ENCODE results near the gene C2orf78. TPM values are rescaled to one million over a fixed set of nuclear protein-coding genes. Genes with fewer than 3 reads are reported as not detected.
A peak's percentile ranks its signal among the peaks of the same experiment; 100 is the strongest.
"Not testable (repeated sequence)": the region's sequence is repeated elsewhere in the genome, so short reads cannot be mapped to it uniquely, and the experiment has no call there.

C2orf78 gene, protein sequence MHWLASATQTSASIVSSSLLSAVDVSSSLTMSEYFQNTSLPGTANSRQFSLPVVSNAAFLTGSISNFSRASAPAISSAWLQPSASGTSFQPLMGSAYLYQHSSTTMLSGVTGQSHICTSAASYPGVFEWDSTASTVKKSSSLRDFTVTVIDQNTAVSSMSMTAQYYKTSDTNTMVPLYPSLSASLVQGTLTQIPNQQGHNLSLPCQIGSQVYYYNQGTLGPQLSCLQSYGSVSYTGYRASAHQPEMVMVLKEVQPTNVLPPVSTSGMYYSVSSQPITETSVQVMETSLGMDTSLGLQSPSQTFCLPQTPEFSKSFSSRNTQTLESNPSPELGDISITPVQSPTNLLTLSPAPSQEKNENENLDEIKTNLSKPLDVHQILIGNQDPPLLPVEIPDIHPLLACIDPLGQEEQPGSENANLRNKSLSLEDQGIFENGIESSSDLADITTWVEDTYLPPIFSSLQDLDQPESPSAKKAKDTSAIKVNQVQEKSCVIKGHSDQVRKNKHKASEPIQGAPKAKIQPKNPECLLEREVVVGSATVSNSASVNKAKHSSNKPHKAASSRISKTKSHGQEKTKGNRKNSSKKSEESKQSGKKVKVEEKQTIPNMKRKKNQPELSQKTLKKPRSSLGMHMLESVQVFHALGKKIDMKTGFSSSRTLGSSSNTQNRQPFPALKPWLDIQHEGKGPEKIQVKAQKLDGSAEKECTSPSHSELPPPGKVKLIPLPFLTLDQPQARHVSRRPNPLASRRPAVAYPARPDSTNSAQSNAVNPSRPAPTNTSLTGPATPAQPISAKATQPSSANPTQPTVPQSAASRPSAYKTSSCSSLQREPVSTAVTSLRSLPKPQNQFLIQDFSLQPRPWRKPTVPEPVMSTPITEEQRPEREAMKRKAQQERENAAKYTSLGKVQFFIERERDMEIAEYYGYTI
- under 0.01 TPM in 1 of 2 replicates, not detected in the other for total RNA-seq (2014; rRNA removed; shearing (Covaris generic))

- DNase-seq (ENCODE audit: low read depth): not testable (repeated sequence)
Measured at GRCh38 chr2:73783883-73784282, at the start of gene C2orf78. Gene C2orf78 (plus strand): TSS chr2:73784183. CDS start chr2:73784310, 127 bp downstream.

GRCh38 chr2:73736378-73736777 is 47.6 kb upstream of the C2orf78 start:
- no peak for DNase-seq (ENCODE audit: low read depth)

DNA sequence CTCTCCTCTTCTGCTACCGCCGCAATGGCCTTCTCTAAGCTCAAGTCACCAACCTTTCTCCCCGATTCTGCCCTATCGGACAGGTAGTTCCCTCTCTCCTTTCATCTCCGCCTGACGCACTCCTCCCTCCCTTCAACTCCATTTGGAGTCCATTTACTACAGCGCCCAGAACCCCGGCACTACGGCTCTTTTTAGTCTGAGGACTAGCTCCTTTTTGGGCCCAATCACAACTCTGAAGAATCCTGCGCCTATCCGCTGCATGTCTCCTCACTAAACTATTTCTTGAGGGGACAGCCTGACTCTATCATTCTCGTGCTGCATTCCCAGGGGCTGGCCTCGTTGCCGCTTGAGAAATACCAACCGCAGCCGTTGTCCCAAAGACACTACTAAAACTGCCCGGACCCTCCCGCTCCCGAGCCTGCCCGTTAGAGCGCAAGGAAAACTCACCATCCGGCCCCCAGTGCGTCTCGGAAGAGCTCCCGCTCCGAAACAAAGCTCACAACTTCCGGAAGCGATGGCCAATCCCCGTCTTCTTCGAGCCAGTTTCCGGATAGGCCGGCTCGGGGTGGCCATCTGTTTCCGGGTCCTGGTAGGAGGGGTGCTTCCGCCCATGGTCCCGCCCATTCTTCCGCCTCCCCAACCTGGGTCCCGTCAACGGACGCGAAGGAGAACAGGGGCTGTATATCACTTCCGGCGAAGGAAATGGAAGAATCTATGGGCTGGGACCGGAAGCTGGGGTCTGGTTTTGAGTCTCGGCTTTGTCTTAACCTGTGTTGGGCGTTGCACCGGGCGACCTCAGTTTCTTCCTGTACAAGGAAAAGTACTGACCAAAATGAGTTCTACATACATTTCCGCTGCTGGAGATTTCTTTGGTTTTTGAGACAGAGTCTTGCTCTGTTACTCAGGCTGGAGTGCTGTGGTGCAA is 46.9 kb upstream of the C2orf78 start, which contains the start of gene TPRKB:
TSS of gene TPRKB (minus strand) at position 491 of the 925 bp plus-strand sequence. CDS start 2,776 bp downstream, outside the sequence.
- peak; percentile 97 for DNase-seq (ENCODE audit: low read depth)

DNA sequence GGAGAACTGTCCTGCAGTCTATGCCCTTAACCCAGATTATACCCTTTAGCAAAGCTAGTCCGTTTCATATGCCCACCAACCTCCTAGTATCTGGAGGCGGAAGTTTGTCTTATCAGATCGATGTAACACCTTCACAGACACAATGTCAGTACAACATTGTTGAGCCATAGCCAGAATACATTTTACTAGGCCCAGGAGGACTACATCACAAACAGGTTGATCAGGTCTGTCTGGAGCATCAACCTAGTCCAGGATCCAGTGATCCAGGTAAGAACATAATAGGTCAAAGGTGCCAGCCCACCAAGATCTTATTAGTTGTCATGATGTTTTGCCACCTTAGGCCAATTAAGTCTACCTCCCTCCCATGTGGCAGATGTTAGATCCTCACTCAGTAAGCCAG is 44.9 kb upstream of the C2orf78 start:
- DNase-seq (ENCODE audit: low read depth): no peak

- no peak for DNase-seq (ENCODE audit: low read depth)
Measured at GRCh38 chr2:73740767-73741166, 43.2 kb upstream of the C2orf78 start.

- no peak for DNase-seq (ENCODE audit: low read depth)
Measured at GRCh38 chr2:73746015-73746876, 37.7 kb upstream of the C2orf78 start.

DNA sequence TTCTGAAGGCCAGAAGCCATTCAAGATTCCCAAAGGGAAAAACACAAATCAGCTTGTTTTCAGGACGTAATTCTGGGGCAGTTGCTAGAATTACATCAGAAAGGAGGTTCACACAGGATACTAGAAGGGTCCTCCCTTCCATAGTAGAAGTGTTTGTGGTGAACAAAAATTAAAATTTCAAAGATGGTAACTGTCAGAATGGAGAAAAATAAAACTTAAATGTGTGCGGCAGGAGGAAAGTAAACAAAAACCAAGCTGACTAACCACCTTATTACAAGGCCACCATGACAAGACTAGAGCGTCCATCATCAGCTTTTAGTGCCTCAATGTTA is 37.1 kb upstream of the C2orf78 start:
- DNase-seq (ENCODE audit: low read depth): no peak

DNA sequence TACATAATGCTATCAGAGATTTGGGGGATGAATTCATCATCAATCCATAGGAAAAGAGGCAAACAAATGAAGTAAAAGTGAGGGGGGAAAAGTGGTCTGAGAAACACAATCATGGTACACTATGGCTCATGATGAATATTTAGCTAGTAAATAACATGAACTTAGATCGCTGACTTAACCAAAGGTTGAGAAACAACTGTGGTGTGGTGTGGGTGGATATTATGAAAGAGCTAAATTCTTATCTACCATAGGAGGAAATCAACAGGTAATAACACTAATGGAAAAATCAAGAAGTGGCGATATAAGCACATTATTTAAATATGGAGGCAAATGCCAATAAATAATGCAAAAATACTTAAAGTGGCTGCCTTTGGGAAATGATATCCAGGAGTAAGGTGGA is 34.7 kb upstream of the C2orf78 start:
- DNase-seq (ENCODE audit: low read depth): no peak

DNA sequence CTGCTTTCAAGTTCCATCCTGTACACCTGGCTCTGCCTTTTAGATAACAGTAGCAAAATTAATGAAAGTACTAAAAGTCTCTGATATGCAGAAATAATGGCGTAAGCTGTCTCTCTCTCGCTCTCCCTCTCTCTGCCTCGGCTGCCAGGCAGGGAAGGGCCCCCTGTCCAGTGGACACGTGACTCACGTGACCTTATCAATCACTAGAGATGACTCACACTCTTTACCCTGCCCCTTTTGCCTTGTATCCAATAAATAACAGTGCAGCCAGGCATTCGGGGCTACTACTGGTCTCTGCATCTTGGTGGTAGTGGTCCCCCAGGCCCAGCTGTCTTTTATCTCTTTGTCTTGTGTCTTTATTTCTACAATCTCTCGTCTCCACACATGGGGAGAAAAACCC is 29.7 kb upstream of the C2orf78 start:
- not testable (repeated sequence) for DNase-seq (ENCODE audit: low read depth)

DNA sequence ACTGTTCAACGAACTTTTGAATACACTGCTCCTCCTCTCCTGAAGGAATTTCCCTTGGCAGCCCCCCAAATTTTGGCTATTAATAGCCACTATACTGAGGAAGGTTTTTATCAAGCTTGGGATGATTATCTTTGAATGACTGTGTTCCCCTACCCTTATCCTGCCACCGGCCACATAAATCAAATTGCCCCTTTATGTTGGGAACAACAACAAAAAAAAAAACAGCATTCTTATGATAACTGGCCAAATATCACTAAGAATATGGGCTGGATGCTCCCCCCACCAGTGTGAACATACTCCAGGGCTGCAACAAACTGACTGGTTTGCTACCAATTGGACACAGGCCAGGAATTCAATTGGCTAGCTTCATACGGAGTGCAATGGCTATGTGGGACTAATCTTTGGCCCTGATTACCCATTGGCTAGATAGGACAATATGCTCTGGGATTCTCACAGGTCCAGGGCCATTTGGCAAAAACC is 24.7 kb upstream of the C2orf78 start:
- DNase-seq (ENCODE audit: low read depth): no peak

DNA sequence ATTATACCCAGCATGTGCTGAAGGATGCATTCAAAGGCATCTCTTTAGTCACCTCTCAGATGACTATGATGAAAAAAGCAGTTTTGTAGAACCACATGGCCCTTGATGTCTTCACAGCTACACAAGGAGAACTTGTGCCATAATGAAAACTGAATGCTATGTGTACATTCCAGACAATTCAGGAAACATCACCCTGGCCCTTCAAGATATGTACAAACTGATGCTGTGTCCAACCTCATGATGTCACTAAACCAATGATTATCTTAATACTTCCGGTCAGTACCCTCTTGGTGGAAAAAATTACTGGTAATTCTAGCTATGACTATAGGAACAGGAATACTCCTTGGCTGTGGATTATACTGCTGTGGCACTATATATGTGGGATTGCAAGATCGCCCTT is 24.1 kb upstream of the C2orf78 start:
- DNase-seq (ENCODE audit: low read depth): no peak

GRCh38 chr2:73762571-73762970 is 21.4 kb upstream of the C2orf78 start:
- DNase-seq (ENCODE audit: low read depth): no peak

DNA sequence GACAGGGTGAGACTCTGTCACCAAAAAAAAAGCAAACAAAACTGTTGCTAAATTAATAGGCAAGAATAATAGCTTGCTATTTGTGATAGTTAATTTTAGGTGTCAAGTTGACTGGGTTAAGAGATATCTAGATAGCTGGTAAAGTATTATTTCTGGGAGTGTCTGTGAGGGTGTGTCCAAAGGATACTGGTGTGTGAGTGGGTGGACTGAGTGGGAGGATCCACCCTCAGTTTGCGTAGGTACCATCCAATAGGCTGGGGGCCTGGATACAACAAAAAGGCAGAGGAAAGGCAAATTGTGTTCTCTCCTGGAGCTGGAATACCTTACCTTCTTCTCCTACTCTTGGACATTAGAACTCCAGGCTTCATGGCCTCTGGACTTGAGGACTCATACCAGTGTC is 19.0 kb upstream of the C2orf78 start:
- DNase-seq (ENCODE audit: low read depth): no peak

DNA sequence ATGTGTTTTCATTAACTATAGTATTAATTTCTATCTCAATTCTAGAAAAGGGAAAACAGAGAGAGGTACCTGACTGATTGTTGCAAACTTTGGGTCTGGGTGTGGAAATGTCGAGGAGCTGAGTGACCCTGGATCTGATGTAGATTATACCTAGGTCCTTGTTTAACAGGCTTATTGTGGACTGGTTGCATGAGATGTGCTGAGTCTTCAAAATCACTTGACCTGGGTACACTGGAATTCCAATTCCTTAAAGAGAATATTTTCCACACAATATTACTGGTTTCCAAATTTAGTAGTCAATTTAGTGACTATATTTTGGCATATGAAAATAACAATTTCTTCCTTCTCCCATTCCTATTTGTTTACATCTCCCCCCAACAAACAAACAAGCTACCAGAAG is 17.6 kb upstream of the C2orf78 start:
- DNase-seq (ENCODE audit: low read depth): no peak

DNA sequence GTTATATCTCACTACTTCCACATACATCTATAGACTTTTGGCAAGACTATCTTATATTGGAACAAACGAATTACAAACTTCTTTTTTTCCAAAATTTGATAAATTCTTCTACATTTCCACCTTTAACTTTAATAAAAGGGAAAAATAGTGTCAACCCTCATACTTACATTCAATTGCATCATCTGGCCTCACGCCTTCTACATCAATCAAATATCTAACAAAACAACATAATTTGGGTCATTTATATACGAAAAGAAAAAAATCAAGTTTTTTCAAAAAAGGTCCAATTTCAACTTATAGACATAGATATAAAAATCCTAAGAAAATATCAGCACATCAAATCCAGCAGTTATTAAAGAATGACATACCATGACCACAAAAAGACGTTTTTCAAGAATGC is 17.0 kb upstream of the C2orf78 start:
- no peak for DNase-seq (ENCODE audit: low read depth)

DNA sequence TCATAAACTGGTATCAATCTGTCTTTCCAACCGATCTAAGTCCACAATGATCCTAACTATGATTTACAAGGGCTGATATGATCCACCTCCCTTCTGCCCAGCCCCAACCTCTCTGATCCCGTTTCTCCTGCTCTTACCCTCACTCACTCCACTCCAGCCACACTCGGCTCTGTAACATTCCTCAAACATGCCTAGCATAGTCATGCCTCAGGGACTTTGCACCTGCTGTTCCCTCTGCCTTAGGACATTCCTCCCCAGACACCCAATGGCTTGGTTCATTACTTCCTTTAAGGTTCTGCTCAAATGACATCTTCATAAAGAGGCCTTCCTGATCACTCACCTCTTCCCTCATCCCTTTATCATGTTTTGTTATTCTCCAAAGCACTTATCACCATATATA is 13.3 kb upstream of the C2orf78 start:
- no peak for DNase-seq (ENCODE audit: low read depth)

GRCh38 chr2:73772819-73773218 is 11.2 kb upstream of the C2orf78 start:
- no peak for DNase-seq (ENCODE audit: low read depth)

DNA sequence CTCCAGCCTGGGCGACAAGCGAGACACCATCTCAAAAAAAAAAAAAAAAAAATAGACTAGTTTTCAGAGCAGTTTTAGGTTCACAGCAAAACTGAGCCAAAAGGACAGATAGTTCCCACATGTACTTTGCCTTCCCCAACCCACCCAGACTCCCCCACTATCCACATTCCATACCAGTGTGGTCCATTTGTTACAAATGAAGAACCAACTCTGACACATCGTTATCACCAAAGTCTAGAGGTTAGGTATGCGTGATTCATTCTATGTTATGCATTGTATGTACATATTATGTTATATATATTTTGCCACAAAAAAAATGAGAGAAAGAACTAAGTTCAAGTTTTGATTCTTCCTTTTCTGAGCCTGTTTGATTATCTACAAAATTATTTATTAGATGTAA is 7.6 kb upstream of the C2orf78 start:
- no peak for DNase-seq (ENCODE audit: low read depth)

DNA sequence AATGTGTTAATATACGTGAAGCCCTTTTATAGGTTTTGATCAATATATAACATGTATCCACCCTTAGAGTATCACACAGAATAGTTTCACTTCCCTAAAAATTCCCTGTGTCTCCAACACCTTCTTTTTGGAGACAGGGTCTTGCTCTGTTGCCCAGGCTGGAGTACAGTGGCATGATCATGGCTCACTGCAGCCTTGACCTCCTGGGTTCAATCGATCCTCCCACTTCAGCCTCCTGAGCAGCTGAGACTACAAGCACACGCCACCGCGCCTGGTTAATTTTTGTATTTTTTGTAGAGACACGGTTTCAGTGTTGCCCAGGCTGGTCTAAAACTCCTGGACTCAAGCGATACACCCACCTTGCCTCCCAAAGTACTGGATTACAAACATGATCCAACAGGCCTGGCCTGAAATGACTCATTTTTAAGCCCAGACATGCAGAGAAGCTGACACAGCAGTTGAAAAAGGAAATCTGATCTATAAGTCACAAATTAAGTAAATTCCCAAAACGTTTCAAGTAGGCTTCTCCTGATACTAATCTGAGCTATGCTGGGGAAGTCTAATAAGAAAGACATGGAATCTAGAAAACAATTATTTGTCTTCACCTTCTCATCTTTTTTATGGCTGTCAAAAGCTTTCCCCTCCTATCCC is 7.0 kb upstream of the C2orf78 start:
- DNase-seq (ENCODE audit: low read depth): no peak

Data from Daoy (cell line).